Uterine smooth muscle cell (primary cell): ENCODE results near the gene FAM131B. TPM values are rescaled to one million over a fixed set of nuclear protein-coding genes. Genes with fewer than 3 reads are reported as not detected.

Experiments
- total RNA-seq: library from RNA; depleted of rRNA; stranded (reverse); fragments of >200 nt; gene quantifications from 2 replicates; pipeline ENCODE4 v1.2.3, GENCODE V29; 2014

Gene FAM131B
- total RNA-seq, result 2.3 and 4.1 TPM in 2 replicates

DNA sequence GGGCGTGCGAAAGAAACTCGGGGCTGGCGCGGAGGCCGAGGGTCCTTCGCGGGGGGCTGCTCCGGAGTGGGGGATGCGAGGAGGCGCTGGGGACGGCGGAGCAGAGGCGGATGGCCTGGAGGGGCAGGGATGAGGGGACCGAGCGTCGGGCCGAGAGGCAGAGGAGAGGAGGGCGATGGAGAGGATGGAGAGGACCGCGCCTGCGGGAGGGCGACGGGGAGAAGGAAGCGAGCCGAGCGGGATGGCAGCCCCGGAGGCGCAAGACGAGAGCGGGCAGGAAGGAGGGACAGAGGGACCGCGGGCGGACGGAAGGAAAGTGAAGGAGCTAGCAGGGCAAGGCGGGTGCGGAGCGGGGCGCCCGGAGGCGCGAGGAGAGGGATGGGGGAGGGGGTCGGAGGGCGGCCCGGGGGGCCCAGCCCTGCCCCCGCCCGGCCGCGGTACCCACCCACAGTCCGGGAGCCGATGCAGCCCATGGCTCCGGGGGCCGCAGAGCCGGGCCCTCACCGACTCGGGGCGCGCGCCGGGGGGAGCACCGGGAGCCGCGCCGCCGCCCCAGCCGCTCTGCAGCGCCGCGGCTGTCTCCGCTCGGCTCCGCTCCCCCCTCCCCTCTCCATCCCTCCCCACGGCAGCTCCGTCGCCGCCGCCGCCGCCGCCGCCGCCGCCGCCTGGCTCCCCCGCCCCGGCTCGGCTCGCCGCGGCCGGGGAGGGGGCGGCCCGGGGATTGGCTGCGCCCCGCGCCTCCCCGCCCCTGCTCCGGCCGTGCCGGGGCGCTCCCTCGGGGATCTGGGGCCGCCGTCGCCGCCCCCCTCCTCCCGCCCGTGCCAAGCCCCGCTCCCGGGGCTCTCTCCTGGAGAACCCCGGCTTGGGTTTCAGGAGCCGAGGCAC lies at the start of gene FAM131B:
TSS of gene FAM131B (minus strand) at position 583 of the 885 bp plus-strand sequence. CDS start at position 473, 110 bp downstream.

DNA sequence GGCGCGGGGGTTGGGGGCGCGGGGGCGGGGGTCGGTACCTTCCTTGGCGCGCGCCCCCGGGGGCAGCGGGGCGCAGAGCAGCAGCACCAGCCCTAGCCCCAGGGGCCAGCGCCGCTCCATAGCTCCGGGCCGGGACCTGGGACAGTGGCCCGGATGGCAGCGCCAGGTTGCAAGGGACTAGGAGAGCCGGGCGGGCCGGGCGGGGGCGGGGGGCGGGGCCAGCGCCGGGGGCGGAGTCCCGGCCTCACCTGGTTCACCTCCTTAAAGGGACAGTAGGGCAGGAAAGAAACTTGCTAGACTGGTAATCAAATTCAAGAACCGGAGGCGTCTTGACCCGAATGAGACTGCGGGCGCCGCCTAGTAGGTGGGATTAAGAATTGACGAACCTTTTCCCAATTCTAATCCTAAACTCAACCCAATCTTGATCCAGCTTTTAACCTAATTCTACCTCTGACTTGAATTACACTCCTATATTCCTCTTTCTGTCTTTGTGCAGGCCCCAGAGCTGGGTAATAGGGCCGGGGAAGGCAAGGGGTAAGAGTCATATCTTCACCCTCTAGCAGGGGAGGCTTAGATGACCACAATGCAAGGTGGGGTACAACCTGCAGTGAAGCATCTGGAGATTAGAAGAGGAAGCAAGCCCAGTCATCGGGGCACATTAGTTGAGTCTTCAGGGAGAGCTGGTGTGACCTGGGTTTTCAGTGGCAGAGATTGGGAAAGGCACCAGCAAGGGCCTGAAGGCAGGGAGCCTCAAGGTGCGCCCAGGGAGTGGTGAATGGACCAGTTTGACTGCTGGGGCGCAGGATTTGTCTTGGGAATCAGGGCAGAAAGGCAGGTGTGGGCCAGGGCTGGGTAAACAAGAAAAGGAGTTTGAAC lies 46.4 kb upstream of the FAM131B start, which contains the start of gene EPHA1:
TSS of gene EPHA1 (minus strand) at position 171 of the 876 bp plus-strand sequence. CDS start at position 120, 51 bp downstream.

DNA sequence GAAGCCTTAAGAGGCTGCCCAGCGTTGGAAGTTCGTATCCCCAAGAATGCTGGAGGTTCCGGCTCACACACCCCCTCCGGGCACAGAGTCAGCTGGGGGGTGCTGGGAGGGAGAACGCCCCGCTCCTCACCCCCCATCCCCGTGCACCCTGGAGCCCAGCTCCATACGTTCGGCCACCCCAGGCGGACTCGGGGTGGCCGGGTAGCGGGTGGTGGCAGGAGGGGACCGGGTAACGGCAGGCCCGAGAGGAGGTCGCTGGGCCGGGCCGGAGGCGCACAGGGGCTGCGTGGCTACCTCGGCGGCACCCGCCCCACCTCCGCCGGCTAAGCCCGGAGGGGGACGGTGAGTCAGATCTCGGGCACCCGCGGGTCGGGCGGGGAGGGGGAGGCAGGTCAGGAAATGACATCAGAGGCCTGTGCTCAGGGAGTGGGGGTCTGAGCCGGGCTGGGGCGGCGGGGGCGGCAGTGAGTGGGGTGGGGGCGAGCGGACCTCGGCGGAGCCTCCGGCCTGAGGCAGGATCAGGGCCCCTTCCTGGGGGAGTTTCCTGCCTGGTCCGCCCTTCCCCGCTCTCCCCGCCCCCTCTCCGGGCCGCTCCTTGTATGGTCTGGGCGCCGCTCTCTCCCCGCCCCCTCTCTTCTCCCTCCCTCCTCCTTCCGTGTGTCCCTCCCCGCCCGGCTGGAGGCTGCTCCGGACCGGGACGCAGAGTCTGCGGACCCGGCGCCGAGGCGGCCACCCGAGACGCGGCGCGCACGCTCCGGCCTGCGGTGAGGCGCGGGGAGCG lies 18.3 kb upstream of the FAM131B start, which contains the start of gene ZYX:
TSS of gene ZYX (plus strand) at position 700 of the 781 bp plus-strand sequence. CDS start 227 bp downstream, outside the sequence.

DNA sequence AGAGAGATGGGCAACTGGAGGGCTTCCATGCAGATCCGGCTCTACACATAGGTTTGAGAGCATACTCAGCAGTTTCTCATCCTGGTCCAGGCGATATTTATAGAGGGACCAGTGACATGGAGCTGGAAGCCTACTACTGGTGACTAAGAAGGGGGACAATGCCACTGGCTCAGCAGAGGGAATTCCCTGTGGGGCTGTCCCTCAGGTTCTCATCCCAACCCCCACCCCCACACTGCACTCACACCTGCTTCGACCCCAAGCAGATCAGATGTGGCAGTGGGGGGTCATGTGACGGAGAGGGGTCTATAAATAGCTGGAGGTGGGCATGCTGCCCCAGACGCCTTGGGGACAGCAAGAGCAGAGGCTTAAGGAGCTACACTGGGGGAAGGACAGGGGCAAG lies 46.7 kb downstream of the FAM131B start, which contains the start of gene CLCN1:
TSS of gene CLCN1 (plus strand) at position 336 of the 400 bp plus-strand sequence. CDS start 102 bp downstream, outside the sequence.

Other genes starting within 250 kb of the FAM131B start
- gene PIP, start 230.6 kb downstream of the FAM131B start, total RNA-seq, result not detected in 2 replicates
- gene TAS2R39, start 179.3 kb downstream of the FAM131B start, total RNA-seq, result not detected in 2 replicates
- not detected in 2 replicates for gene TAS2R40, start 140.7 kb downstream of the FAM131B start, total RNA-seq
- 55.4 and 84.5 TPM in 2 replicates for gene GSTK1, start 99.3 kb downstream of the FAM131B start, total RNA-seq
- gene TMEM139, start 77.8 kb downstream of the FAM131B start, total RNA-seq, result under 0.01 TPM in 1 of 2 replicates, not detected in the other
- gene CASP2, start 74.4 kb downstream of the FAM131B start, total RNA-seq, result 11.2 and 15.7 TPM in 2 replicates
- gene CLCN1, start 46.6 kb downstream of the FAM131B start, total RNA-seq, result not detected in 2 replicates
- 36.1 and 37.0 TPM in 2 replicates for gene ZYX, start 18.6 kb upstream of the FAM131B start, total RNA-seq
- gene EPHA1, start 46.1 kb upstream of the FAM131B start, total RNA-seq, result 0.12 and 0.33 TPM in 2 replicates
- 0.11 TPM in 1 of 2 replicates, not detected in the other for gene TAS2R60, start 80.7 kb upstream of the FAM131B start, total RNA-seq
- gene TAS2R41, start 115.2 kb upstream of the FAM131B start, total RNA-seq, result not detected in 2 replicates
- gene CTAGE15, start 209.1 kb upstream of the FAM131B start, total RNA-seq, result 0.75 TPM in 1 of 2 replicates, not detected in the other